H1 (cell line): ENCODE results near the gene DNAJB6. TPM values are rescaled to one million over a fixed set of nuclear protein-coding genes. Genes with fewer than 3 reads are reported as not detected.

Source experiments
- CTCF ChIA-PET: fragments of 300-600 bp; sonication (Branson Sonifier 250); formaldehyde crosslinking; loops from one replicate; lab custom pipeline; 2021; ENCODE audit not compliant: partially characterized antibody; lab: Charles Lee
- POLR2A ChIA-PET: fragments of 300-600 bp; sonication (Branson Sonifier 250); formaldehyde crosslinking; loops from one replicate; lab custom pipeline; 2021; ENCODE audit warnings: inconsistent platforms; ENCODE audit not compliant: partially characterized antibody; lab: Charles Lee
- DNase-seq, 2 experiments: peaks; one replicate each; pipeline versions ENCODE4 v3.0.0 to v3.0.0-alpha.2; 2010 to 2022; ENCODE audit warnings: low spot score in 2 of 2, low read depth in 1 of 2, mixed read lengths in 1 of 2
- FAIRE-seq: peaks from 2 replicates; lab custom pipeline; 2011; peaks lifted over from hg19 to GRCh38; lab: Jason Lieb, UNC
- H2AFZ ChIP-seq: 2 replicates; pipeline ENCODE4 v1.8.1; 2012; ENCODE audit warnings: low read length, inconsistent platforms
- H2AK5ac ChIP-seq: 2 replicates; pipeline ENCODE4 v1.6.1; 2013; ENCODE audit warnings: low read depth, low read length
- H2BK120ac ChIP-seq: replicated peaks from 2 replicates; pipeline ENCODE3; 2013; ENCODE audit warnings: low read depth, low read length, inconsistent platforms
- H2BK12ac ChIP-seq: 2 replicates; pipeline ENCODE4 v1.6.1; 2013; ENCODE audit warnings: low read depth, low read length
- H2BK15ac ChIP-seq: 2 replicates; pipeline ENCODE4 v1.6.1; 2013; ENCODE audit warnings: low read length
- H2BK20ac ChIP-seq: 2 replicates; pipeline ENCODE4 v1.6.1; 2013; ENCODE audit warnings: low read length
- H2BK5ac ChIP-seq: 2 replicates; pipeline ENCODE4 v1.6.1; 2013; ENCODE audit warnings: low read depth, low read length
- H3K14ac ChIP-seq: 2 replicates; pipeline ENCODE4 v1.6.1; 2013; ENCODE audit warnings: inconsistent platforms; ENCODE audit not compliant: insufficient read length
- H3K18ac ChIP-seq: 2 replicates; pipeline ENCODE4 v1.6.1; 2013; ENCODE audit warnings: low read length; ENCODE audit errors: extremely low read depth
- H3K23ac ChIP-seq: 2 replicates; pipeline ENCODE4 v1.6.1; 2013; ENCODE audit warnings: inconsistent platforms; ENCODE audit not compliant: insufficient read length
- H3K23me2 ChIP-seq: 2 replicates; pipeline ENCODE4 v1.6.1; 2013; ENCODE audit warnings: low read depth, low read length
- H3K27ac ChIP-seq: 2 replicates; pipeline ENCODE4 v1.6.1; 2011; ENCODE audit warnings: low read depth, low read length, inconsistent platforms
- H3K27me3 ChIP-seq, 4 experiments: replicated peaks in 1 of 4; 1 replicate in 1 of 4; 2 replicates in 3 of 4; pipeline versions ENCODE4 v1.6.1 to v1.8.1; 2011 to 2013; ENCODE audit warnings: low read length in 3 of 4, mild to moderate bottlenecking in 3 of 4, inconsistent platforms in 2 of 4, mixed read lengths in 2 of 4, moderate library complexity in 1 of 4; ENCODE audit not compliant: control insufficient read depth in 3 of 4, insufficient read depth in 3 of 4; ENCODE audit errors: extremely low read depth in 1 of 4
- H3K36me3 ChIP-seq, 4 experiments: 2 replicates each; pipeline versions ENCODE4 v1.6.1 to v1.8.1; 2011 to 2013; ENCODE audit warnings: mild to moderate bottlenecking in 4 of 4, low read length in 3 of 4, moderate library complexity in 2 of 4, control low read depth in 1 of 4, inconsistent platforms in 1 of 4; ENCODE audit not compliant: insufficient read depth in 4 of 4, control insufficient read depth in 2 of 4
- H3K4ac ChIP-seq: replicated peaks from 2 replicates; pipeline ENCODE3; 2013; ENCODE audit warnings: low read length, low read depth, mixed read lengths, inconsistent platforms; ENCODE audit not compliant: insufficient read length
- H3K4me1 ChIP-seq, 4 experiments: replicated peaks in 1 of 4; 1 replicate in 1 of 4; 2 replicates in 3 of 4; pipeline versions ENCODE4 v1.6.1 to v1.8.1; 2011 to 2013; ENCODE audit warnings: low read length in 3 of 4, inconsistent platforms in 2 of 4, mixed read lengths in 1 of 4; ENCODE audit not compliant: insufficient read depth in 4 of 4, control insufficient read depth in 3 of 4
- H3K4me2 ChIP-seq, 2 experiments: 2 replicates each; pipeline versions ENCODE4 v1.6.1 to v1.8.1; 2011 to 2013; ENCODE audit warnings: low read depth in 2 of 2, low read length in 2 of 2, control low read depth in 1 of 2, inconsistent platforms in 1 of 2, mild to moderate bottlenecking in 1 of 2; ENCODE audit not compliant: insufficient read depth in 1 of 2
- H3K4me3 ChIP-seq, 4 experiments: fragments of 200-600, 300-600 bp in 1 of 4; sonication (generic), shearing (Covaris generic), sonication (Bioruptor Twin) in 1 of 4; 2 replicates each; pipeline versions ENCODE4 v1.5.1 to v1.8.1; 2011 to 2016; ENCODE audit warnings: low read length in 4 of 4, low read depth in 3 of 4, control low read depth in 2 of 4, inconsistent platforms in 2 of 4, mild to moderate bottlenecking in 2 of 4, mixed read lengths in 1 of 4, moderate library complexity in 1 of 4; ENCODE audit not compliant: insufficient read depth in 2 of 4; ENCODE audit errors: extremely low read depth in 1 of 4
- H3K56ac ChIP-seq: replicated peaks from 2 replicates; pipeline ENCODE3; 2013; ENCODE audit warnings: low read depth, mild to moderate bottlenecking, mixed read lengths, low read length, inconsistent platforms; ENCODE audit not compliant: insufficient read length
- H3K79me1 ChIP-seq: 2 replicates; pipeline ENCODE4 v1.6.1; 2013; ENCODE audit warnings: low read depth, low read length, control low read depth
- H3K79me2 ChIP-seq, 2 experiments: 2 replicates each; pipeline versions ENCODE4 v1.6.1 to v1.8.1; 2012 to 2013; ENCODE audit warnings: low read length in 2 of 2, mild to moderate bottlenecking in 2 of 2, inconsistent platforms in 1 of 2; ENCODE audit not compliant: insufficient read depth in 2 of 2, control insufficient read depth in 1 of 2
- H3K9ac ChIP-seq, 4 experiments: replicated peaks in 1 of 4; 1 replicate in 1 of 4; 2 replicates in 3 of 4; pipeline versions ENCODE4 v1.6.1 to v1.8.1; 2011 to 2013; ENCODE audit warnings: low read depth in 3 of 4, low read length in 3 of 4, control low read depth in 2 of 4, mild to moderate bottlenecking in 2 of 4, moderate library complexity in 2 of 4, inconsistent platforms in 1 of 4; ENCODE audit errors: extremely low read depth in 1 of 4
- H3K9me3 ChIP-seq, 2 experiments: 2 replicates each; pipeline versions ENCODE4 v1.6.1 to v1.8.1; 2012 to 2013; ENCODE audit warnings: mild to moderate bottlenecking in 2 of 2, moderate library complexity in 2 of 2, control low read depth in 1 of 2, inconsistent platforms in 1 of 2, low read depth in 1 of 2, low read length in 1 of 2, mixed read lengths in 1 of 2; ENCODE audit not compliant: insufficient read depth in 2 of 2
- H4K20me1 ChIP-seq, 2 experiments: replicated peaks in 1 of 2; 2 replicates each; pipeline versions ENCODE3 to v1.8.1; 2011 to 2013; ENCODE audit warnings: inconsistent platforms in 2 of 2, low read length in 2 of 2, mild to moderate bottlenecking in 1 of 2; ENCODE audit not compliant: insufficient read depth in 2 of 2, control insufficient read depth in 1 of 2
- H4K5ac ChIP-seq: 2 replicates; pipeline ENCODE4 v1.6.1; 2013; ENCODE audit warnings: low read length, low read depth, mixed read lengths, inconsistent platforms; ENCODE audit not compliant: insufficient read length
- H4K8ac ChIP-seq: 2 replicates; pipeline ENCODE4 v1.8.0; 2013; ENCODE audit warnings: mild to moderate bottlenecking, moderate library complexity, low read length, inconsistent platforms; ENCODE audit not compliant: insufficient read depth; ENCODE audit errors: extremely low read depth
- H4K91ac ChIP-seq: replicated peaks from 2 replicates; pipeline ENCODE3; 2013; ENCODE audit warnings: low read length, mixed read lengths, inconsistent platforms; ENCODE audit not compliant: insufficient read length
- JUN ChIP-seq: IDR thresholded peaks from 2 replicates; pipeline ENCODE4 v1.6.1; 2011; ENCODE audit warnings: low read depth, mild to moderate bottlenecking, improper control_type of control experiment, low read length
- POLR2A ChIP-seq, 2 experiments: IDR thresholded peaks; 1 replicate in 1 of 2; 2 replicates in 1 of 2; pipeline ENCODE4 v1.6.1; 2011; ENCODE audit warnings: low read depth in 2 of 2, low read length in 2 of 2, mild to moderate bottlenecking in 2 of 2; ENCODE audit errors: control extremely low read depth in 1 of 2
- WGBS, 2 experiments: shearing (Covaris generic) in 1 of 2; methylation state at CpG; one replicate each; pipeline versions ENCODE4 v1.1.6 to v1.1.7; 2013 to 2015; ENCODE audit warnings: low lambda C conversion rate in 2 of 2, mixed read lengths in 2 of 2, inconsistent platforms in 1 of 2, low coverage in 1 of 2, missing lambda C conversion rate in 1 of 2; ENCODE audit not compliant: insufficient replicate concordance in 2 of 2, insufficient coverage in 1 of 2, insufficient read length in 1 of 2; ENCODE audit errors: extremely low coverage in 1 of 2, missing lambda C conversion rate in 1 of 2; 5-methylcytosine and 5-hydroxymethylcytosine counted together
- polyA plus RNA-seq, 7 experiments: library from polyadenylated mRNA; depleted of rRNA in 3 of 7; stranded (reverse) in 5 of 7; unstranded in 2 of 7; fragments of >200 nt in 5 of 7; fragments of 200-250 nt in 2 of 7; gene quantifications; 1 replicate in 5 of 7; 2 replicates in 1 of 7; 4 replicates in 1 of 7; pipeline versions ENCODE4 v1.2.1 to v1.2.3, GENCODE V29; 2011 to 2013; ENCODE audit warnings: missing spikeins in 2 of 7, mixed read lengths in 2 of 7
- total RNA-seq: library from RNA; stranded (reverse); fragmentation: NEBNext Ultra II Directional; extraction: Animal tissue kit (Norgen Biotek cat#: 25700); gene quantifications from 2 replicates; pipeline ENCODE4 v1.2.1, GENCODE V29; 2021

The DNAJB6 gene
- total and polyA plus RNA-seq, 2 of the 8 experiments (the other 6 are each of a cell fraction or from before 2014, with no cell fraction given), result 166 to 295 TPM

DNA sequence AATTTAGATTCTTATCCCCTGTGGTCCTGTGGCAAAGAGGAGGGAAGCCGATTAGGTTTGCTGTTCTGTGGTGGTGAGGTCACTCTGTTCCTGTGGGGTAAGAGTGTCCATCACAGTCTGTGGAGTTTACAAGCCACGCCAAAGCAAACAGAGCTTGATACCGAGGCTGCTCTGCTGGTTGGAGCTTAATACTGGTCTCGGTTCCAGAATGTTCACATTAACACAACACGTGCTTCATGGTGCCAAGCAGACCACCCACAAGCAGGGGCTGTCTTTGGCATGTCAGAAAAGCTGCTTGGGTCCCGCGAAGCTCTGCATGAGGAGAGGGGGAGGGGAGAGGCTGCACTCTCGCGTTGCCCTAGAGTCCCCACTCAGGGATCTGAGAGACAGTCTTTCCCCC, 47.5 kb downstream of the DNAJB6 start:
- H3K9me3 ChIP-seq, result no peaks in the 10 kb centered on the region
- H4K5ac ChIP-seq, result no peak overlapping the region
- TF ChIP-seq JUN (no peak), POLR2A (IDR thresholded peaks at IDR 0.05; ENCODE audit: control extremely low read depth in 1 of 2, low read depth in 2 of 2, low read length in 2 of 2) (peak in 1 of 2 experiments; percentile 36; a peak in 1 of 3 replicates)
- no peak overlapping the region for H2BK12ac ChIP-seq
- H2BK20ac ChIP-seq, result no peak overlapping the region
- no peak overlapping the region for H2BK5ac ChIP-seq
- H4K20me1 ChIP-seq, result peaks cover 14 to 21% of the 10 kb centered on the region in 2 experiments
- no peak overlapping the region for H2BK120ac ChIP-seq
- ChIA-PET CTCF (interaction anchor here (0.9 to 2.4 kb wide), 6 partner anchors 16 to 140 kb away, joined by 3 to 7 read pairs (median 4); no protein-coding TSS in a partner anchor), POLR2A (interaction anchor here (0.8 to 1.8 kb wide), 4 partner anchors 9 to 48 kb away, joined by 3 to 7 read pairs (median 3); no protein-coding TSS in a partner anchor)
- no peak overlapping the region for H4K8ac ChIP-seq
- H3K56ac ChIP-seq, result no peak overlapping the region
- no peak overlapping the region for H4K91ac ChIP-seq
- no peak overlapping the region for H2AK5ac ChIP-seq
- H3K23ac ChIP-seq, result no peak overlapping the region
- no peak overlapping the region for H3K4me2 ChIP-seq
- peaks cover 8% of the 10 kb centered on the region for H3K79me1 ChIP-seq
- no peak overlapping the region for H2AFZ ChIP-seq
- H3K27me3 ChIP-seq, result no peaks in the 10 kb centered on the region
- H2BK15ac ChIP-seq, result no peak overlapping the region
- no peak overlapping the region for H3K4me3 ChIP-seq
- no peak overlapping the region for H3K27ac ChIP-seq
- H3K4ac ChIP-seq, result no peak overlapping the region
- no peak overlapping the region for H3K14ac ChIP-seq
- H3K9ac ChIP-seq, result no peak overlapping the region
- H3K36me3 ChIP-seq, result peaks cover 14 to 60% (median 42%) of the 10 kb centered on the region in 4 experiments
- H3K79me2 ChIP-seq, result peaks cover 2 to 76% of the 10 kb centered on the region in 2 experiments
- H3K4me1 ChIP-seq, result peaks cover 0 to 7% (median 2%) of the 10 kb centered on the region in 4 experiments; a peak in 4 of 7 replicates
- H3K18ac ChIP-seq, result no peak overlapping the region
- FAIRE-seq (no peak), DNase-seq (no peak)
- H3K23me2 ChIP-seq, result no peaks in the 10 kb centered on the region
- 71% methylated on average over 9 of the region's 9 CpGs; no CpG with 5 or more reads in 1 of the 2 experiments for WGBS, 2 experiments
